Stimulated activated memory B cell treated with anti-CD40 and anti-IgM and Interleukin-4, amounts not matched to agents 10 μg/mL and 1 μg/mL and 100 μg/mL, for 72 hours (primary cell): ENCODE measurements around the gene CCR6.
"Not testable (repeated sequence)": the region's sequence is repeated elsewhere in the genome, so short reads cannot be mapped to it uniquely, and the experiment has no call there.

ENCODE experiments used
- ATAC-seq: fragments of 150-1000 bp; cut with Tn5 transposase; 2 replicates; pipeline ENCODE4 v1.10.0; 2021
- H3K27ac Mint-ChIP-seq: one replicate; pipeline ENCODE4 v1.8.0; 2022; ENCODE audit warnings: mild to moderate bottlenecking, mixed read lengths
- H3K27me3 Mint-ChIP-seq: one replicate; pipeline ENCODE4 v1.8.0; 2022; ENCODE audit warnings: mixed read lengths
- H3K36me3 Mint-ChIP-seq: one replicate; pipeline ENCODE4 v1.8.0; 2022; ENCODE audit warnings: mixed read lengths
- H3K4me1 Mint-ChIP-seq: one replicate; pipeline ENCODE4 v1.8.0; 2022; ENCODE audit warnings: mixed read lengths
- H3K4me3 Mint-ChIP-seq: one replicate; pipeline ENCODE4 v1.8.0; 2022; ENCODE audit warnings: mild to moderate bottlenecking, moderate library complexity, mixed read lengths
- H3K9me3 Mint-ChIP-seq: one replicate; pipeline ENCODE4 v1.8.0; 2022; ENCODE audit warnings: mixed read lengths

The CCR6 gene

GRCh38 chr6:167154895-167155294 lies 32.0 kb downstream of the CCR6 start:
- no peak for ATAC-seq
- no peak overlapping the region for H3K4me3 Mint-ChIP-seq
- no peaks in the 10 kb centered on the region for H3K27me3 Mint-ChIP-seq
- no peaks in the 10 kb centered on the region for H3K9me3 Mint-ChIP-seq
- H3K27ac Mint-ChIP-seq: peak overlapping the region; percentile 83
- peaks cover 62% of the 10 kb centered on the region for H3K4me1 Mint-ChIP-seq
- H3K36me3 Mint-ChIP-seq: no peaks in the 10 kb centered on the region

- no peak overlapping the region for H3K4me3 Mint-ChIP-seq
- no peaks in the 10 kb centered on the region for H3K9me3 Mint-ChIP-seq
- peak overlapping the region; percentile 57 for H3K27ac Mint-ChIP-seq
- no peaks in the 10 kb centered on the region for H3K36me3 Mint-ChIP-seq
- H3K4me1 Mint-ChIP-seq: peaks cover 39% of the 10 kb centered on the region
- no peaks in the 10 kb centered on the region for H3K27me3 Mint-ChIP-seq
- no peak for ATAC-seq
Measured at GRCh38 chr6:167157414-167157813, 34.5 kb downstream of the CCR6 start.

GRCh38 chr6:167157863-167158262 lies 35.0 kb downstream of the CCR6 start, which contains the start of gene GPR31:
TSS of gene GPR31 (minus strand) at chr6:167157980. CDS start at chr6:167157831, 149 bp downstream.
- Mint-ChIP-seq H3K27ac (peak within 1 kb of the TSS; percentile 57), H3K9me3 (no peaks in the 10 kb centered on the region), H3K4me3 (no peak within 1 kb of the TSS), H3K36me3 (no peaks in the 10 kb centered on the region), H3K27me3 (no peaks in the 10 kb centered on the region), H3K4me1 (peaks cover 34% of the 10 kb centered on the region)
- no peak for ATAC-seq

- no peak overlapping the region for H3K4me3 Mint-ChIP-seq
- H3K27me3 Mint-ChIP-seq: no peaks in the 10 kb centered on the region
- ATAC-seq: no peak
- peaks cover 12% of the 10 kb centered on the region for H3K4me1 Mint-ChIP-seq
- H3K36me3 Mint-ChIP-seq: no peaks in the 10 kb centered on the region
- H3K9me3 Mint-ChIP-seq: no peaks in the 10 kb centered on the region
- H3K27ac Mint-ChIP-seq: no peak overlapping the region
Measured at GRCh38 chr6:167161851-167162467, 39.1 kb downstream of the CCR6 start.

GRCh38 chr6:167162591-167162990 lies 39.7 kb downstream of the CCR6 start:
- peaks cover 6% of the 10 kb centered on the region for H3K4me1 Mint-ChIP-seq
- H3K4me3 Mint-ChIP-seq: no peak overlapping the region
- no peaks in the 10 kb centered on the region for H3K27me3 Mint-ChIP-seq
- no peak overlapping the region for H3K27ac Mint-ChIP-seq
- H3K9me3 Mint-ChIP-seq: no peaks in the 10 kb centered on the region
- no peaks in the 10 kb centered on the region for H3K36me3 Mint-ChIP-seq
- no peak for ATAC-seq

GRCh38 chr6:167163476-167164011 lies 40.6 kb downstream of the CCR6 start:
- no peaks in the 10 kb centered on the region for H3K9me3 Mint-ChIP-seq
- H3K4me1 Mint-ChIP-seq: no peaks in the 10 kb centered on the region
- H3K36me3 Mint-ChIP-seq: no peaks in the 10 kb centered on the region
- no peak for ATAC-seq
- H3K27ac Mint-ChIP-seq: no peak overlapping the region
- no peaks in the 10 kb centered on the region for H3K27me3 Mint-ChIP-seq
- no peak overlapping the region for H3K4me3 Mint-ChIP-seq

GRCh38 chr6:167164261-167164660 lies 41.4 kb downstream of the CCR6 start:
- no peaks in the 10 kb centered on the region for H3K36me3 Mint-ChIP-seq

GRCh38 chr6:167165858-167166471 lies 43.1 kb downstream of the CCR6 start:
- no peak for ATAC-seq
- H3K36me3 Mint-ChIP-seq: peaks cover 6% of the 10 kb centered on the region
- peaks cover 8% of the 10 kb centered on the region for H3K4me1 Mint-ChIP-seq
- H3K27me3 Mint-ChIP-seq: peaks cover 10% of the 10 kb centered on the region
- no peak overlapping the region for H3K27ac Mint-ChIP-seq
- no peak overlapping the region for H3K4me3 Mint-ChIP-seq
- H3K9me3 Mint-ChIP-seq: peaks cover 4% of the 10 kb centered on the region

More at GRCh38 chr6:167164261-167164660, 41.4 kb downstream of the CCR6 start:
- H3K4me3 Mint-ChIP-seq: no peak overlapping the region
- H3K9me3 Mint-ChIP-seq: no peaks in the 10 kb centered on the region
- peaks cover 2% of the 10 kb centered on the region for H3K27me3 Mint-ChIP-seq
- H3K27ac Mint-ChIP-seq: no peak overlapping the region
- ATAC-seq: no peak
- peaks cover under 1% of the 10 kb centered on the region for H3K4me1 Mint-ChIP-seq

- Mint-ChIP-seq H3K4me1 (peaks cover 11% of the 10 kb centered on the region), H3K27me3 (peaks cover 17% of the 10 kb centered on the region)
- H3K27ac Mint-ChIP-seq, H3K36me3 Mint-ChIP-seq, ATAC-seq, H3K9me3 Mint-ChIP-seq, H3K4me3 Mint-ChIP-seq: not testable (repeated sequence)
Measured at GRCh38 chr6:167167699-167168098, 44.8 kb downstream of the CCR6 start.

GRCh38 chr6:167168296-167168695 lies 45.4 kb downstream of the CCR6 start:
- ATAC-seq, H3K36me3 Mint-ChIP-seq, H3K9me3 Mint-ChIP-seq, H3K27ac Mint-ChIP-seq, H3K4me3 Mint-ChIP-seq: not testable (repeated sequence)
- peaks cover 22% of the 10 kb centered on the region for H3K27me3 Mint-ChIP-seq
- peaks cover 13% of the 10 kb centered on the region for H3K4me1 Mint-ChIP-seq

GRCh38 chr6:167169867-167170266 lies 47.0 kb downstream of the CCR6 start:
- Mint-ChIP-seq H3K27ac (peak overlapping the region; percentile 72), H3K27me3 (peaks cover 22% of the 10 kb centered on the region), H3K4me1 (peaks cover 13% of the 10 kb centered on the region)
- not testable (repeated sequence) for H3K36me3 Mint-ChIP-seq, H3K4me3 Mint-ChIP-seq, H3K9me3 Mint-ChIP-seq
- peak; percentile 79 for ATAC-seq

- not testable (repeated sequence) for H3K27ac Mint-ChIP-seq, H3K36me3 Mint-ChIP-seq, H3K4me3 Mint-ChIP-seq, H3K9me3 Mint-ChIP-seq, ATAC-seq
- Mint-ChIP-seq H3K27me3 (peaks cover 22% of the 10 kb centered on the region), H3K4me1 (peaks cover 13% of the 10 kb centered on the region)
Measured at GRCh38 chr6:167171300-167171699, 48.4 kb downstream of the CCR6 start.

- Mint-ChIP-seq H3K27me3 (peaks cover 22% of the 10 kb centered on the region), H3K27ac (peak overlapping the region; percentile 48), H3K4me1 (peaks cover 13% of the 10 kb centered on the region)
- not testable (repeated sequence) for H3K4me3 Mint-ChIP-seq, ATAC-seq, H3K36me3 Mint-ChIP-seq, H3K9me3 Mint-ChIP-seq
Measured at GRCh38 chr6:167172011-167172410, 49.1 kb downstream of the CCR6 start.

GRCh38 chr6:167177271-167177670 lies 54.4 kb downstream of the CCR6 start:
- H3K4me1 Mint-ChIP-seq, ATAC-seq, H3K36me3 Mint-ChIP-seq, H3K27ac Mint-ChIP-seq, H3K9me3 Mint-ChIP-seq, H3K4me3 Mint-ChIP-seq: not testable (repeated sequence)
- H3K27me3 Mint-ChIP-seq: peaks cover 19% of the 10 kb centered on the region

GRCh38 chr6:167178896-167179655 lies 56.2 kb downstream of the CCR6 start:
- H3K4me3 Mint-ChIP-seq, H3K4me1 Mint-ChIP-seq: not testable (repeated sequence)

More at GRCh38 chr6:167178896-167179655, 56.2 kb downstream of the CCR6 start:
- H3K9me3 Mint-ChIP-seq, ATAC-seq, H3K36me3 Mint-ChIP-seq, H3K27ac Mint-ChIP-seq, H3K27me3 Mint-ChIP-seq: not testable (repeated sequence)
